NT2/D1 (cell line): Measurements from ENCODE around the gene GEN1.

Experiments used
- SUZ12 ChIP-seq: IDR thresholded peaks from 2 replicates; pipeline ENCODE4 v1.6.1; 2011; ENCODE audit not compliant: insufficient read length, insufficient read depth; ENCODE audit errors: extremely low read depth
- YY1 ChIP-seq: IDR thresholded peaks from 2 replicates; pipeline ENCODE4 v1.6.1; 2011; ENCODE audit not compliant: insufficient read length, insufficient read depth
- ZNF274 ChIP-seq: IDR thresholded peaks from 2 replicates; pipeline ENCODE4 v1.6.1; 2011; ENCODE audit warnings: mild to moderate bottlenecking, low read depth, low read length

GRCh38 chr2:17728210-17728609 lies 25.7 kb upstream of the GEN1 start:
- TF ChIP-seq SUZ12, result no peak
- TF ChIP-seq ZNF274, result no peak
- no peak for TF ChIP-seq YY1
